ENCODE results near the gene BATF3. TPM values are rescaled to one million over a fixed set of nuclear protein-coding genes. Genes with fewer than 3 reads are reported as not detected.
A peak's percentile ranks its signal among the peaks of the same experiment; 100 is the strongest.

The BATF3 gene
- total RNA-seq, 4 donors from 2014 or later = 0.25 TPM; not detected in 3

- 47% methylated on average over 1 of the region's 1 CpG for WGBS
- Histone ChIP-seq H3K4me1 (peaks cover 26% of the 10 kb centered on the region), H3K4me3 (no peak overlapping the region), H3K27ac (no peak overlapping the region), H3K9me3 (no peaks in the 10 kb centered on the region), H3K27me3 (no peaks in the 10 kb centered on the region), H3K36me3 (no peaks in the 10 kb centered on the region)
- TF ChIP-seq EP300 (IDR thresholded peaks at IDR 0.05) (no peak), CTCF (IDR thresholded peaks at IDR 0.05) (no peak)
- DNase-seq (ENCODE audit: low spot score in 2 of 2) = no peak
Measured at GRCh38 chr1:212702672-212703071, 3.0 kb upstream of the BATF3 start.

DNA sequence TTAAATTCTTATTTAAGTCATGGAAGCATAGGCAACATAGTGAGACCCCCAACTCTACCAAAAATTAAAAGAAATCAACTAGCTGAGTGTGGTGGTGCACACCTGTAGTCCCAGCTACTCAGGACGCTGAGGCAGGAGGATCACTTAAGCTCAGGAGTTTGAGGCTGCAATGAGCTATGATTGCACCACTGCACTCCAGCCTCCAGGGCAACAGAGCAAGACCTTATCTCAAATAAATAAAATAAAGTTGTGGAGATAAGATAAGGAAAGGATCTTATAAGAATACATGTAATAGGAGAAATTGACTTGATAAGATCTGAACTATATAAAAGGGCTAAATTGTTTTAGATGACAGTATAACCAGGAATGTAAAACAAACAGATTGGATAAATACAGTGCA lies 2.3 kb upstream of the BATF3 start:
- TF ChIP-seq POLR2AphosphoS5 (IDR thresholded peaks at IDR 0.05) (no peak), POLR2A (IDR thresholded peaks at IDR 0.05) (no peak)
- no peaks in the 10 kb centered on the region for H3K9me3 ChIP-seq
- DNase-seq (ENCODE audit: low spot score in 2 of 2) = no peak

DNA sequence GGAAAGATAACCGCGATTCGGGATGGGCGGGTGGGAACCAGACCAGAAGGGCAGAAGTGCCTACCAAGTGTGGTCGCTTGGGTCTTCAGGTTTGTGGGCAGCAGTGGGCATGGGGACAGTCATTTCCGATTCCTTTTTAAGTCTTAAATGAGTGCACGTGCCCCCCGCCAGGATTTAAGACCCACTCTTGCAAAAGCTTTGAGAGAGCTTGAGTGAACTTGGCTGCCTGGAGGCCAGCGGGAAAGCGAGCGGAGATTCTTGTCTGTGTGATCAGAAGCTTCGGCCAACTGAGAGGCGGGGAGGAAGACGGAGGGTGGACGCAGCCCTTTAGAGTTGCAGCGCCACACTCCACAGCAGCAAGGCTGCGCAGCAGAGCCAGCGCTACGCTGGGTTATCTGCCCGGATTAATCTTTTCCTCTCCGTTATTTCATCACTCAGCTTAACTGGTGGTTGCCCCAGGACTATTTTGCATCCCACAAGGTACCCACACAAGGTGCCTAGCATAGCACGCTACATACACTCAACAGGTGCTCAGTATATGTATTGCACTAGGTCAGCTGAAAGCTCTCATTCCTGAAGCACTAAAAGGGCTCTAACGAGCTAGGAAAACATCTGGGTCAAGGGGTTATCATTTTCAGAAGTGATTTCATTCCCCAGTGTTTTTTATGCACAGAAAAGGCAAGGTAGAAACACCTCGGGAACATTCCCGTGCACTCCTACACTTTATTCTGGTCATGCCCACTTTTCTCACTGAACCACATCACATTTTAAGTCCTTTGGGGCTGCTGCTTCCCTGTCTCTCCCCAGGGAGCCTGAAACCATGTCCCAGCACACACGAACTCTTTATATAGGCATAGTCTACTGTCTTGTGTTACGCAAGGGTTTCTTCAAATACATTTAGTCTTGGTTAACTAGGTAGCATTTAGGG lies 1.5 kb upstream of the BATF3 start:
- TF ChIP-seq CTCF (IDR thresholded peaks at IDR 0.05) (peak in 1 of 2 donors; percentile 12), EP300 (IDR thresholded peaks at IDR 0.05) (no peak), POLR2A (IDR thresholded peaks at IDR 0.05) (no peak), POLR2AphosphoS5 (IDR thresholded peaks at IDR 0.05) (no peak)

More for the DNA sequence above, 2.3 kb upstream of the BATF3 start:
- no peak overlapping the region for H3K27ac ChIP-seq
- 50% methylated on average over 1 of the region's 1 CpG for WGBS
- peaks cover 4% of the 10 kb centered on the region for H3K27me3 ChIP-seq
- H3K4me3 ChIP-seq = no peak overlapping the region
- H3K36me3 ChIP-seq = no peaks in the 10 kb centered on the region
- peaks cover 26% of the 10 kb centered on the region for H3K4me1 ChIP-seq

DNA sequence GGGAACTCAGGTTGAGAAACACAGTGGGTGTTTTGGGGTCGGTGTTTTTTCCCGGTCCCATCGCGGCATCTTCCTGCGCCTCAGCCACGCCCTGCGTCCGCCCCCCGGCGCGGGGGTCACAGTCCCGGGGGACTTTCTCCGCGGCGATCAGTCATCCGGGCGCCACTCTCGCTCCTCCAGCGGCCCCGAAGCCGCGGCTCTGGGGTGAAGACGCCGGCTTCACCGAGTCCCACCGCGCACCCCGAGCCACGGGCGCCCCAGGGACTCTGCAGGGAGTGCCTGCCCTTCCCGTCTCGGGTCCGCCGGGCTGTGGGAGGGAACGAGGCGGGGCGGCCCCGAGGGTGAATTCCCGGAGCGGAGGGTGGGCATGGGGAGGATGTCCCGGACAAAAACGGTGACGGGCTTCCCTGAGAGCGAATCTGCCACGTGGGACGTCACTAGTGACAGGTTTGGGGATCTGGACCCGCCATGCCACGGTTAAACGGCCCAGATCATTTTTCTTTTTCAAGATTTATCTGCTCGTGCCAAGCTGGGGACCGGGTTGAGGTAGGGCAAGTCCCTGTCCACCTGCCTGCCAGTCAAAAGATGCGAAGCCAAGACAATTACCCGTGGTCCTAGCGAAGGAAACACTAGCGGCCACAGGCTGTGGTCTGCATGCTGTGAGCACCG lies 717 bp upstream of the BATF3 start:
- Histone ChIP-seq H3K4me3 (peak overlapping the region; percentile 72), H3K36me3 (no peaks in the 10 kb centered on the region), H3K27ac (peak overlapping the region; percentile 76), H3K27me3 (peaks cover 9% of the 10 kb centered on the region), H3K4me1 (peaks cover 26% of the 10 kb centered on the region), H3K9me3 (no peaks in the 10 kb centered on the region)
- TF ChIP-seq CTCF (IDR thresholded peaks at IDR 0.05) (no peak), POLR2AphosphoS5 (IDR thresholded peaks at IDR 0.05) (no peak), POLR2A (IDR thresholded peaks at IDR 0.05) (no peak), EP300 (IDR thresholded peaks at IDR 0.05) (no peak)
- peak in 1 of 2 donors; percentile 81 for DNase-seq (ENCODE audit: low spot score in 2 of 2)
- 2% methylated on average over 20 of the region's 56 CpGs for WGBS

More for the DNA sequence above, 1.5 kb upstream of the BATF3 start:
- WGBS = 9% methylated on average over 23 of the region's 27 CpGs
- Histone ChIP-seq H3K27ac (peak overlapping the region; percentile 76), H3K4me3 (peak overlapping the region; percentile 72), H3K27me3 (peaks cover 9% of the 10 kb centered on the region), H3K9me3 (no peaks in the 10 kb centered on the region), H3K4me1 (peaks cover 26% of the 10 kb centered on the region), H3K36me3 (no peaks in the 10 kb centered on the region)
- peak; percentile 74 to 82 for DNase-seq (ENCODE audit: low spot score in 2 of 2)

GRCh38 chr1:212699104-212699624 lies 476 bp downstream of the BATF3 start:
- peak overlapping the region; percentile 76 for H3K27ac ChIP-seq
- H3K4me1 ChIP-seq = peaks cover 26% of the 10 kb centered on the region
- peak overlapping the region; percentile 72 for H3K4me3 ChIP-seq
- peak in 1 of 2 donors; percentile 70 for DNase-seq (ENCODE audit: low spot score in 2 of 2)
- peaks cover 9% of the 10 kb centered on the region for H3K27me3 ChIP-seq
- 5% methylated on average over 7 of the region's 42 CpGs for WGBS
- no peaks in the 10 kb centered on the region for H3K9me3 ChIP-seq
- no peak for TF ChIP-seq POLR2A (IDR thresholded peaks at IDR 0.05)
- peak in 1 of 2 donors; percentile 25 for TF ChIP-seq CTCF (IDR thresholded peaks at IDR 0.05)
- H3K36me3 ChIP-seq = no peaks in the 10 kb centered on the region
